ENCODE data around the gene CKM. TPM values are rescaled to one million over a fixed set of nuclear protein-coding genes. Genes with fewer than 3 reads are reported as not detected.

The CKM gene
- total and polyA plus RNA-seq, 2 of the 4 experiments (the other 2 are of a cell fraction) = not detected

GRCh38 chr19:45368737-45369340 lies 46.2 kb upstream of the CKM start:
- peak overlapping the region; percentile 16; the same call in 1 of the 2 replicates for H2AK5ac ChIP-seq (ENCODE audit: low read depth, low read length)
- H3K56ac ChIP-seq (ENCODE audit: extremely low read depth, insufficient read depth, low read length) = no peak overlapping the region
- H4K8ac ChIP-seq (ENCODE audit: low read depth in 2 of 2, low read length in 2 of 2) = no peak overlapping the region
- H3K27ac ChIP-seq (ENCODE audit: insufficient read depth, low read length) = no peak overlapping the region
- peak overlapping the region; percentile 39; the same call in 1 of the 2 replicates for H3K23ac ChIP-seq (ENCODE audit: low read depth, low read length)
- no peak overlapping the region for H4K91ac ChIP-seq (ENCODE audit: insufficient read depth, low read depth, low read length)
- peaks cover 13% of the 10 kb centered on the region for H3K9me1 ChIP-seq (ENCODE audit: insufficient read depth, low read length)
- ChIA-PET POLR2A (ENCODE audit: unreplicated experiment) (no interaction called here), CTCF (interaction anchor here (1.1 kb wide), 1 partner anchor 70 kb away, joined by 3 read pairs; no protein-coding TSS in a partner anchor)
- BruUV-seq (replicated peaks) = no TSS peak
- no peak overlapping the region for H3K14ac ChIP-seq (replicated peaks; ENCODE audit: low read depth, low read length)
- in situ Hi-C loops (cut with MboI; ENCODE audit: low sequenced_read_pairs) = no loop called here
- H3K4ac ChIP-seq (ENCODE audit: low read depth, low read length) = no peak overlapping the region
- no peak overlapping the region for H3K9ac ChIP-seq (ENCODE audit: low read depth, low read length)
- no peaks in the 10 kb centered on the region for H3K9me3 ChIP-seq (ENCODE audit: control insufficient read depth, insufficient read depth, low read length)
- H2BK5ac ChIP-seq (ENCODE audit: low read depth, low read length, poor library complexity, severe bottlenecking) = no peak overlapping the region
- no peaks in the 10 kb centered on the region for H4K20me1 ChIP-seq (ENCODE audit: insufficient read depth, low read length)
- no peak overlapping the region for H2AFZ ChIP-seq (replicated peaks; ENCODE audit: low read length, poor library complexity)
- peaks cover 21 to 35% of the 10 kb centered on the region in 2 experiments for H3K79me1 ChIP-seq (ENCODE audit: low read depth in 1 of 2, low read length in 2 of 2)
- no peak overlapping the region for H2BK120ac ChIP-seq (ENCODE audit: low read depth, low read length)
- H3K18ac ChIP-seq (ENCODE audit: low read depth, low read length) = no peak overlapping the region
- H3K4me1 ChIP-seq (ENCODE audit: control insufficient read depth, insufficient read depth, low read length) = peaks cover 4% of the 10 kb centered on the region
- ATAC-seq (ENCODE audit: low read depth) (no peak), DNase-seq (no peak)
- H2AK9ac ChIP-seq (replicated peaks; ENCODE audit: low read depth, low read length, poor library complexity) = peak overlapping the region; percentile 48
- H3K4me2 ChIP-seq (ENCODE audit: low read depth, low read length) = peak overlapping the region; percentile 10; the same call in 1 of the 2 replicates
- peaks cover 11% of the 10 kb centered on the region for H3K36me3 ChIP-seq (ENCODE audit: control insufficient read depth, insufficient read depth, low read length)
- intact Hi-C loops (cut with micrococcal nuclease) = no loop called here
- H2BK15ac ChIP-seq (ENCODE audit: low read depth, low read length) = no peak overlapping the region
- TF ChIP-seq RAD21 (IDR thresholded peaks at IDR 0.05; ENCODE audit: low read length) (no peak), MXI1 (IDR thresholded peaks at IDR 0.05; ENCODE audit: borderline replicate concordance, low read depth, low read length) (no peak), RFX5 (IDR thresholded peaks at IDR 0.05; ENCODE audit: low read depth, low read length) (no peak), POLR2A (IDR thresholded peaks at IDR 0.05; ENCODE audit: low read depth, low read length) (no peak), MAZ (IDR thresholded peaks at IDR 0.05; ENCODE audit: borderline replicate concordance, low read depth, low read length) (no peak), RCOR1 (IDR thresholded peaks at IDR 0.05; ENCODE audit: insufficient replicate concordance, low read length) (no peak), NFE2L2 (IDR thresholded peaks at IDR 0.05; ENCODE audit: low read depth, low read length) (no peak), ELK1 (IDR thresholded peaks at IDR 0.05; ENCODE audit: borderline replicate concordance, low read depth, low read length) (no peak), USF2 (IDR thresholded peaks at IDR 0.05; ENCODE audit: low read depth, low read length) (no peak)
- WGBS, 2 experiments (ENCODE audit: extremely low coverage in 2 of 2, insufficient read length in 1 of 2) = 96% methylated on average over 4 of the region's 11 CpGs; no CpG with 5 or more reads in 1 of the 2 experiments
- dilution Hi-C loops (cut with HindIII; ENCODE audit: low sequenced_read_pairs, unreplicated experiment) = no loop called here
- no peak overlapping the region for H4K5ac ChIP-seq (ENCODE audit: low read depth, low read length)
- no peak overlapping the region for H3K4me3 ChIP-seq (ENCODE audit: insufficient read depth, low read depth, low read length)
- no peaks in the 10 kb centered on the region for H3K27me3 ChIP-seq (ENCODE audit: control insufficient read depth, insufficient read depth, low read length)
- H2BK20ac ChIP-seq (ENCODE audit: low read depth, low read length) = no peak overlapping the region

All from IMR-90 (cell line).